GM19351 (cell line): ENCODE results near the gene ELOVL7.
A peak's percentile ranks its signal among the peaks of the same experiment; 100 is the strongest.
"Not testable (repeated sequence)": the region's sequence is repeated elsewhere in the genome, so short reads cannot be mapped to it uniquely, and the experiment has no call there.

Source experiments
- ATAC-seq: cut with Tn5 transposase; IDR thresholded peaks from one replicate; pipeline ENCODE4 v1.9.1; 2021; ENCODE audit warnings: mild to moderate bottlenecking, moderate library complexity; ENCODE audit not compliant: unreplicated experiment

The ELOVL7 gene

DNA sequence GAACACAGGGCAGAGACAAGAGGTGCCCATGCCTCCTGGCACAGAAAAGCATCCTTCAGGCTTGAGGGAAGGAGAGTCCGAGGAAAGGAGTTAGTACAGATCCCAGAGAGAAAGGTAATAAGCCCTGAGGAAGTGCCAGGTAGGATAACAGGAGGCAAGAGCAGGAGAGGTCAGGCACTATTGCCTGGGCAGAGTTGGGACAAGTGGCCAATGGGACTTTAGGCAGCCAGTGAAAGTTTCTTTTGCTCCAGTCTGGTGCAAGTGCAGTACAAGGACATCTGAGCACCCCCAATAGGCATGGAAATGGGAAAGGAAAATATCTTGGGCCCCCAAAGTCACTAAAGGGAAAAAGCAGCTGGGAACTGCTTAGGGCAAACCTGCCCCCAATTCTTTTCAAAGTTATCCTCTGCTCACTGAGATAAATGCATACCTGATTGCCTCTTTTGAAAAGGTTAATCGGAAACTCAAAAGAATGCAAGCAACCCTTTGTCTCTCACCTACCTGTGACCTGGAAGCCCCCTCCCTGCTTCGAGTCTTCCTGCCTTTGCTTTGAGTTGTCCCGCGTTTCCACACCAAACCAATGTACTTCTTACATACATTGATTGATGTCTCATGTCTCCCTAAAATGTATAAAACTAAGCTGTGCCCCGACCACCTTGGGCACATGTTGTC is 46.5 kb downstream of the ELOVL7 start:
- ATAC-seq, result no peak

DNA sequence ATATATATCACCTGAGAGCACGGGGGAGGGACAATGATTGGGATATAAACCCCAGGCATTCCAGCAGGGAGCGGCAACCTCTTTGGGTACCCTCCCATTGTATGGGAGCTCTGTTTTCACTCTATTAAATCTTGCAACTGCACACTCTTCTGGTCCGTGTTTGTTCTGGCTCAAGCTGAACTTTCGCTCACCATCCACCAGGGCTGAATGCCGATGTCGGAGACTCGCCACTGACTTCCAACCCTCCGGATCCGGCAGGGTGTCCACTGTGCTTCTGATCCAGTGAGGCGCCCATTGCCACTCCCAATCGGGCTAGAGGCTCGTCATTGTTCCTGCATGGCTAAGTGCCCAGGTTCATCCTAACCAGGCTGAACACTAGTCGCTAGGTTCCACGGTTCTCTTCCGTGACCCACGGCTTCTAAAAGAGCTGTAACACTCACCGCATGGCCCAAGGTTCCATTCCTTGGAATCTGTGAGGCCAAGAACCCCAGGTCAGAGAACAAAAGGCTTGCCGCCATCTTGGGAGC is 48.6 kb downstream of the ELOVL7 start:
- ATAC-seq, result not testable (repeated sequence)

DNA sequence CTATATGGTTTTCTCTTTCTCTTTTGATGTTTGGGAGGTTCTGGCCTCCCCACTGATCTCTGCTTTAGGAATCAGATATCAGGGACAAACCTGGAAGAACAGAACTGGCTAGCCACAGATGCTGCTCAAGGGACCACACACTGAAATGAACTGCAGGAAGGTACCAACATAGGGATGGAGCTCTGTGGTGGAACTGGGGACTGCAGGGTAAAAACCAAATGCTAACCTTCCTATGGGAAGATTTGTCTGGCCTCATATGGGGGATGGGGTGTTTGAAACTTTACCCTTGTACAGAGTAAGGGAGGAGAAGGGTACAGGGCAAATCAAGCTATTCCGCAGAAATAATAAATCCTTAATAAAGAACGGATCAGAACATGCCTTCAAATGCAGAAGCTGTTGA is 49.4 kb downstream of the ELOVL7 start:
- ATAC-seq, result no peak

DNA sequence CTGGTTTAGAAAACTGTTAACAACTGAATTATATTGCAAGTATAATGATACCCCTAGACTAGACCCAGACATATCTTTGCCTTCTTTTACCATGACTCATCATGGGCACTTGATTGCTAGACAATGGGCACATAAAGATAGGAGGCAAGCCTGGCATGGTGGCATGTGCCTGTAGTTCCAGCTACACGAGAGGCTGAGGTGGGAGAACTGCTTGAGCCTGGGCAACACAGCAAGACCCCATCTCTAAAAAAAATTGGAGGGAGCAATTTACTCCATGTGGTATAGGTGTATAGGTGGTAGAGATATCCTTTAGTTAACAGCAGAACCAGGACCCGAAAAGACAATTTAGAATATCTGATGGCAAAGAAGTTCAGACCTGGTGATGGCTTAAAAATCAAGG is 51.6 kb downstream of the ELOVL7 start:
- no peak for ATAC-seq

DNA sequence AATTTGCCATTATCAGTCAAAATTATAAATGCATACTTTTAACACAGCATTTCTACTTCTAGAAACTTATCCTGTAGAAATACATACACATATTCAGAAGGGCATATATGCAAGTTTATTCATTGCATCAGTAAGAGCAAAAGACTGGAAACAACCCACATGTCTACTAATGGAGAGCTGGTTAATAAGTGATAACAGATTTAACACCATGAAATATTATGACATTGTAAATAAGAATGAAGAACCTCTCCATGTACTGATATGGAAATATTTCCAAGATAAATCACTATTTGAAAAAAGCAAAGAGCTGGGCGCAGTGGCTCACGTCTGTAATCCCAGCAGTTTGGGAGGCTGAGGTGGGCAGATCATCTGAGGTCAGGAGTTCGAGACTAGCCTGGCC is 54.5 kb downstream of the ELOVL7 start:
- ATAC-seq, result no peak

DNA sequence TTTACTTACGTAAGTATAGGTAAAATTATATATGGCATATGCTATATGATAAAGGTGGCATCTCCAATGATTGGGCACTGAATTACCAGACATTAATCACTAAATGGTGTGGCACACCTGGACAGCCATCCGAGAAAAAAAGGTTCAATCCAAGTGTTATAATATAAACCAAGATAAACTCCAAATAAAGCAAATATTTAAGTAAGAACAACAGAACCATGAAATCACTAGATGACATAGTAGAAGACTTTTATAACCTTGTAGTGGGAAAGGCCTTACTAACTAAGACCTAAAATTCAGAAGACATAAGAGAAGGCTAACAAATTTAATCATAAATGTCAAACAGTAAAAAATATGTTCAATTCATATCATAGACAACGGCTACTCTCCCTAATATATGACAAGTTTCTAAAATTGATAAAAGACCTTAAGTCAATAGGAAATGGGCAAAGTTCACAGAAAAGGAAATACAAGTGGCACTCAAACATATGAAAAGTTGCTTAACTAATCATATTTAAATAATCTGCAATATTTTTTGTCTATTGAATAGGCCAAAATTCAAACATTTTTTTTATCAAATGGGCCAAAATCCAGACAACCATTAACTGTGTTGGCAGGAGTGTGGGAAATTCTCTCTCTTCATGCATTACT is 55.1 kb downstream of the ELOVL7 start:
- no peak for ATAC-seq

DNA sequence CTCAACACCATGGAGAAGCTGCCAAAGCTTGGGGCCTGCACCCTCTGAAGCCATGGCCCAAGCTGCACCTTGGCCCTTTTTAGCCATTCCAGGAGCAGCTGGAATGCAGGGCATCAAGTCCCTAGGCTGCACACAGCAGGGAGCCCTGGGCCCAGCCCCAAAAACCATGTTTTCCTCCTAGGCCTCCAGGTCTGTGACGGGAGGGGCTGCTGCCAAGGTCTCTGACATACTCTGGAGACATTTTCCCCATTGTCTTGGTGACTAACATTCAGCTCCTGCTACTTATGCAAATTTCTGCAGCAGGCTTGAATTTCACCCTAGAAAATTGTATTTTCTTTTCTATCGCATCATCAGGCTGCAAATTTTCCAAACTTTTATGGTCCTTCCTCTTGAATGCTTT is 64.6 kb downstream of the ELOVL7 start:
- no peak for ATAC-seq

DNA sequence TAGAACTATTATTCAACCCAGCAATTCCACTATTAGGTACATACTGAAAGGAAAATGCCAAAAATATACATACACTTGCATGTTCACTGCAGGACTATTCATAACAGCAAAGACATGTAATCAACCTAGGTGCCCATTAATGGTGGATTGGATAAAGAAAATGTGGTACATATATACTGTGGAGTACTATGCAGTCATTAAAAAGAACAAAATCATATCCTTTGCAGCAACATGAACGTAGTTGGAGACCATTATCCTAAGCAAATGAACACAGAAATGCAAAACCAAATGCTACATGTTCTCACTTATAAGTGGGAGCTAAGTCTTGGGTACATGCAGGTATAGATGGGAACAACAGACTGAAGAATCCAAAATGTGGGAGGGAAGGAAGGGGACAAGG is 67.7 kb downstream of the ELOVL7 start:
- no peak for ATAC-seq

DNA sequence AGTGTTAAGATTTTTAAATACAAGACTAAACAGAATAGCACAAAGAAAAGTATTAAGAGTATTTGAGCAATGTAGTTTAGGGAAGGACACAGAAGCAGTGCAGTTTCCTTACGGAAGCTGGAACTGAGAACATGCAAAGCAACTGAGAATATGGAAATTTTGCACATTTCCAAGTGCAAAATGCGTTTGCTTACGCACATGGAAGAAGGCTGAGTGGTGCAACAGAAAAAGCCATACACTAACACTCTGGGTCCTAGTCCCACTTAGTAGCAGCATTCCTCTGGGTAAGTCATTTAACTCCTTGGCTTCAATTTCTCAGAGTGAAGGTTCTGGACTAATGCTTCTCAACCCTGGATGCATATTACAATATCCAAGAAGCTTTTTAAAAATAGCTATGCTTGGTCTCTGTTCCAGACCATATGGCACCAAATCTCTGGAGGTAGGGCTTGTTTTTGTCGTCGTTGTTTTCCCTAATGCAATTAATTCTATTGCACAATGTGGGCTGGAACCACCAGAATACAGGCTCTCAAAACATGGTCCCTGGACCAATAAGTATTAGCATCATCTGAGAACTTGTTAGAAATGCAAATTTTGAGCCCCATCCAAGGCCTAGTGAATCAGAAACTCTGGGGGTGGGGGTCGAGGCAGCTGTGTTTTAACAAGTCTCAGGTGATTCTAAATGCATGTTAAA is 78.9 kb downstream of the ELOVL7 start:
- ATAC-seq, result no peak

DNA sequence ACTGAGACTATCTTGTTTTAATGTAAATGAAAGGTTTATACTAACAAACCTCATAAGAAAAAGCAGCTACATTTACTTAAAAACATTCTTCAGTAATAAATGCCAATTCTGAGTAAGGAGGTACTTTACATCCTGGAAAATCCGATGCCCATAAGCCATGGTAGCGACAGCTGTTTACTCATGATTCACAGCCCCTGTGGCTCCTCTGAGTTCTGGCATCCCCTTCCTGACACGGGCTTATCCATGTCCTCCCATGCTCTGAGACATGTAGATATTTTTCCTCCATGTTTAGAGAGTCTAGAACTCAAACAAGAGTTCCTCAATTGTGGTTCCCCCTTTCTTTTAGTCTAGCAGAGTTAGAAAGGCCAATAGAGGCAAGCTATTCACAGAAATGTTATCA is 81.0 kb downstream of the ELOVL7 start:
- ATAC-seq, result no peak

DNA sequence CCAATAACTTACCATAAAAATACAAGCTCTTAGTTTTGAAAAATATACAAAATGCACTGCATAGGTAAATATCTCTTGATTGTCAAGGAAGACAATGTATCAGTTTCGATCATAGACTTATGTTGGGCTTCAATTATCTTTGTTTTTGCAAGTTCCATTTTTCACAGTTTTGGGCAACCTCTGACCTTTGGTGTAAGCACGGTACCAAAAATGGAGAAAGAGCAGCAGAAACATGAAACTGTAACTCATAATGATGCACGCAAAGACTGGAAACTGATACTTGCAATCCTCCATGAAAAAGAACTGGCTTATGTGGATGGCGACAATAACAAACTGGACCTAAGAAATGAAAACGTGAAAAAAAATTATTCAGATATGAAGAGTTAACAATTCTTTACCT is 89.6 kb downstream of the ELOVL7 start:
- no peak for ATAC-seq

DNA sequence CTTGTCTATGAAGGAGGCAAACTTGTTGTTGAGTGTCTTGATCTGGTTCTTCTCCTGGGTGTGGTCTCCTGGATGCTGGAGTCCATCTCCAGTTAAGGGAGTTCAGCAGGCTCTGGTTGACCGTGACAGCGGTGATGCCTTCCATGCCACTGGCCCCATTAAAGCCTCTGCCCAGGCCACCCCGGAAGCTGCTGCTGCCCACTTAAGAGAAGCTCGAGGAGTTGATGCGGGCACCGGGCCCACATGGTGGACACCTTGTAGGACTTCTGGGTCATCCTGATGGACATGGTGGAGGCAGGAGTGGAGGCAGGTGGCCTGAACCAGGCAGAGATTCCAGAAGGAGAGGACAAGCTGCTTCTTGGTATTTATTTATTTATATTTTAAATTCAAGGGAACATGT is 99.4 kb downstream of the ELOVL7 start:
- no peak for ATAC-seq

DNA sequence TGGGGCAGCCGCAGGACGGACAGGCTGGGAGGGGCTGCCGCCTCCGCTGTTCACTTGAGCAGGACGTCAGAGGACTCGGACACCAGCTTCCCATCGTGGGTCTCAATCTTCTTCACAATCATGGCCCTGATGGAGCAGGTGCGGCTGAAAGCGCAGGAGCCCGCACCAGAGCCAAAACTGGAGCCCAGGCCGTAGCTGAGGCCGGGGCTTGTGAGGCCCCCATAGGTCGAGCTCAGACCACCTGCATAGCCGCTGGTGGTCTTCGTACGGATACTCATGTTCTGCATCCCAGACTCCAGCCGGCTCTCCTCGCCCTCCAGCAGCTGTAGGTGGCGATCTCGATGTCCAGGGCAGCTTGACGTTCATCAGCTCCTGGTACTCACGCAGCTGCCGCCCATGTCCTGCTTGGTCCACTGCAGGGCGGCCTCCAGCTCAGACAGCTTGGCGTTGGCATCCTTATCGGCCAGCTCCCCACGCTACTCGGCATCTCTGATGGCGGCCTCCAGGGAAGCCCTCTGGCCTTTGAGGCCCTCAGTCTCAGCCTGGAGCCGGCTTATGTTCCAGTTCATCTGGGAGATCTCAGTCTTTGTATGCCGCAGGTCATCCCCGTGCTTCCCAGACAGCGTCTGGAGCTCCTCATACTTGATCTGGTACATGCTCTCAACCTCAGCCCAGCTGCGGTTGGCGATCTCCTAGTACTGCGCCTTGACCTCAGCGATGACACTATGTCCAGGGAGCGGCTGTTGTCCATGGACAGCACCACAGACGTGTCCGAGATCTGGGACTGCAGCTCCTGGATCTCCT is 100.4 kb downstream of the ELOVL7 start:
- no peak for ATAC-seq

DNA sequence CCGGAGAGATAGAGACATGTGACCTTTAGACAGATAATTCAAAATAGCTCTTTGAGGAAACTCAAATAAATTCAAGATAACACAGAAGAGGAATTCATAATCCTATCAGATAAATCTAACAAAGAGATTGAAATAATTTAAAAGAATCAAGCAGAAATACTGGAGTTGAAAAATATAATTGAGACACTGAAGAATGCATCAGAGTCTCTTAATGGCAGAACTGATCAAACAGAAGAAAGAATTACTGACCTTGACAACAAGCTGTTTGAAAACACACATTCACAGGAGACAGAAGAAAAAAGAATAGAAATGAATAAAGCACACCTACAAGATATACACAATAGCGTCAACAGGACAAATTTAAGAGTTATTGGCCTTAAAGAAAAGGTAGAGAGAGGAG is 103.7 kb downstream of the ELOVL7 start:
- no peak for ATAC-seq

DNA sequence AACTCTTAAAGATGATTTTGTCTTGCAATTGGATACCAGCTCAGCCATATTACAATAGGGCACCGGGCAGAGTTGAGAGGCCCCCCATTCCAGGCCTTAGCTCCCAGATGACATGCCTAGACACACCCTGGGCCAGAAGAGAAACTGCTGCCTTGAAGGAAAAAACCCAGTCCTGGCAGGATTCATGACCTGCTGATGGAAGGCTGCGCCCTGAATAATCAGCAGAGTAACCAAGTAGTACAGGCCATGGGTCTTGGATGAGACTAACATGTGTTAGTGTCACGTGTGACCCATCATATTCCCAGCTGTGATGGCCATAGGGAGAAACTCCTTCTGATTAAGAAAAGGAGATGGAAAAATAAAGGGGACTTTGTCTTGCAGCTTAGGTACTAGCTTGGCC is 105.1 kb downstream of the ELOVL7 start:
- no peak for ATAC-seq

DNA sequence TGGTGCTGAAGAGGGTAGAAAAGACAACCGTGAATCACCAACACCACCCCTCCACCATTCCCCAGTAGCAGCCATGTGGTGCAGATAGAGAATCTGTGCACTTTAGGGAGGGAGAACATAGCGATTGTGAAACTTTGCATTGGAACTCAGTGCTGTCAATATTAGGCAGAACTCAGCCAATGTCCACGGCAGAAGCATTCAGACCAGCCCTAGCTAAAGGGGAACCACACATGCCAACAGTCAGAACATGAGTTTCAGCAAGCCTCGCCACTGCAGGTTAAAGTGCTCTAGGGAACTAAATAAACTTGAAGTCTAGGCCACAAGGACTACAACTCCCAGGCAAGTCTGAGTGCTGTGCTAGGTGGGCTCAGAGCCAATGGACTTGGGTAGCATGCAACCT is 105.6 kb downstream of the ELOVL7 start:
- ATAC-seq, result peak; percentile 86

DNA sequence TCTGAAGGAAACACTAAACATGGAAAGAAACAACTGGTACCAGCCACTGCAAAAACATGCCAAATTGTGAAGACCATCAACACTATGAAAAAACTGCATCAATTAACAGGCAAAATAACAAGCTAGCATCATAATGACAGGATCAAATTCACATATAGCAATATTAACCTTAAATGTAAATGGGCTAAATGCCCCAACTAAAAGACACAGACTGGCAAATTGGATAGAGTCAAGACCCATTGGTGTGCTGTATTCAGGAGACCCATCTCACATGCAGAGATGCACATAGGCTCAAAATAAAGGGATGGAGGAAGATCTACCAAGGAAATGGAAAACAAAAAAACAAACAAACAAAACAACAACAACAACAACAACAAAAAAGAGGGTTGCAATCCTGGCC is 113.2 kb downstream of the ELOVL7 start:
- ATAC-seq, result not testable (repeated sequence)

DNA sequence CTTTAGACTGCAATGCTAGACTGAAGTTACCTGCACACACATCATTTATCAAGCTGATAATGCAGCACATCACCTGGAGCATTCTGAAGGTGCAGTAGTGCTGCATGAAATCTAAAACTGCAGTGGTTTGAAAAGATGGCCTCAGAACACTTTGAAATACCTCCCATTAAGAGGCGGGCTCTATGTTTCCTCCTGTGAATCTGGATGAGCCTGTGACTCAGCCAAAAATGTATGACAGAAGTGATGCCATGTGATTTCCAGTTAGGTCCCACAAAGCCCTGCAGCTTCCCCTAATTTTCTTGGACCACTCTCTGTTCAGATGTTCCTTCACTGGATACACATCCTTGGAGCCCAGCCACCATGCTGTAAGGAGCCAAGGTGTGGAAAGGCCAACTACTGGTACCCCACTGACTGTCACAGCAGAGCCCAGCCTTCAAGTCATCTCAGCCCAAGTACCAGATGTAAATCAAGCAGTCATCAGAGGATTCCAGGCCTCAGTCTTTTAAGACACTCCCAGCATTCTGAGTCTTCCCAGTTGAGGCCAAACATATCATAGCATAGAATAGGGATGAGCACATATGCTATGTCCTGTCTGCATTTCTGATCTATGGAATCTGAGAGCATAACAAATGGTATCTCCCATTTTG is 116.9 kb downstream of the ELOVL7 start:
- no peak for ATAC-seq

DNA sequence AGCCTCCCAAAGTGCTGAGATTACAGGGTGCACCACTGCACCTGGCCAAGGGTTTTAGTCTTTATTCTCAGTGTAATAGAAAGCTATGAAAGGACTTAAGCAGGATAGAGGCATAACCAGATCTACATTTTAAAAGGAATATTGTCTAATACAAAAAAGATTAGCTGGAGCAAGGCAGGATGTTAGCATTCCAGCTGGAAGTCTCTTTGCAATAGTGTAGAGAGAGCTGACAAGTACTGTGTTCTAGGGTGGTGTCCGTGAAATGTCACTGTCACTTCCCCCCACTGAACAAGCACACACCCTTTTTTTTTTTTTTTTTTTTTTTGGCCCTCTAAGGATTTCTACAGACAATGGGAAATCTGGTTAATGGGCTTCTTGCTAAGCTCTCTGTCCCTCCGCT is 119.9 kb downstream of the ELOVL7 start:
- ATAC-seq, result no peak

DNA sequence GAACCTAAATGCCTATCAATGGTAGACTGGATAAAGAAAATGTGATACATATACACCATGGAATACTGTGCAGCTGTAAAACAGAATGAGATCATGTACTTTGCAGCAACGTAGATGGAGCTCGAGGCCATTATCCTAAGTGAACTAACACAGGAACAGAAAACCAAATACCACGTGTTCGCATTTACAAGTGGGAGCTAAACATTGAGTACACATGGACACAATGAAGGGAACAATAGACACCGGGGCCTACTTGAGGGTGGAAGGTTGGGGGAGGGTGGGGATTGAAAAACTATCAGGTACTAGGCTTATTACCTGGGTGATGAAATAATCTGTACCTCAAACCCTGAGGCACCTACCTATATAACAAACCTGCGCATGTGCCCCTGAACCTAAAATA is 121.7 kb downstream of the ELOVL7 start:
- no peak for ATAC-seq

DNA sequence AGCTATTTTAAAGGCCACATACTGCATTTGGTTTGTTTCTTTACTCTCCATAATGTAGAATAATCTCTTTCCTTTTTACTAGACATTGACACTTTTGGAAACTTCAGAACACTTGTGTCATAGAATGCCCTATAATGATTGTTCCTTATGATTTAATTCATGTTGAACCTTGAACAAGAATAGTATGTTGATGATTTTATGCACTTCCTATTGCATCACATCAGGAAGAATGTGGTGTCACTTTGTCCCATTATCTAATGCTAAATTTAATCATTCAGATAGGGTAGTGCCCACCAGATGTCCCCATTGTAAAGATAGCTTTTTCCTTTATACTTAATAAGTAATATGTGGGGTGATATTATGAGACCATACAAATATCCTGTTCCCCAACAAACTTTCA is 124.7 kb downstream of the ELOVL7 start:
- no peak for ATAC-seq
